GM19035 (cell line): Measurements from ENCODE around the gene SUGP1.

Experiments used
- ATAC-seq: cut with Tn5 transposase; IDR thresholded peaks from one replicate; pipeline ENCODE4 v1.9.1; 2021; ENCODE audit not compliant: unreplicated experiment

SUGP1 gene

GRCh38 chr19:19342086-19343015, 22.0 kb upstream of the SUGP1 start:
- no peak for ATAC-seq

- no peak for ATAC-seq
Measured at GRCh38 chr19:19341026-19341425, 20.7 kb upstream of the SUGP1 start.

GRCh38 chr19:19338082-19338481, 17.8 kb upstream of the SUGP1 start:
- no peak for ATAC-seq

- ATAC-seq = no peak
Measured at GRCh38 chr19:19337120-19337519, 16.8 kb upstream of the SUGP1 start.

- no peak for ATAC-seq
Measured at GRCh38 chr19:19336597-19336996, 16.3 kb upstream of the SUGP1 start.

- no peak for ATAC-seq
Measured at GRCh38 chr19:19335408-19336158, 15.3 kb upstream of the SUGP1 start.

- no peak for ATAC-seq
Measured at GRCh38 chr19:19334989-19335344, 14.7 kb upstream of the SUGP1 start.

GRCh38 chr19:19334063-19334988, 14.0 kb upstream of the SUGP1 start:
- ATAC-seq = no peak

- no peak for ATAC-seq
Measured at GRCh38 chr19:19329126-19329525, 8.8 kb upstream of the SUGP1 start.

- no peak for ATAC-seq
Measured at GRCh38 chr19:19327672-19328071, 7.4 kb upstream of the SUGP1 start.

- ATAC-seq = no peak
Measured at GRCh38 chr19:19324059-19324770, 3.9 kb upstream of the SUGP1 start.

GRCh38 chr19:19321141-19321577, 850 bp upstream of the SUGP1 start:
- peak; percentile 2 for ATAC-seq

GRCh38 chr19:19319732-19320360, 463 bp downstream of the SUGP1 start:
- no peak for ATAC-seq

- ATAC-seq = no peak
Measured at GRCh38 chr19:19316082-19316481, 4.2 kb downstream of the SUGP1 start.

GRCh38 chr19:19315444-19315843, 4.9 kb downstream of the SUGP1 start:
- no peak for ATAC-seq

GRCh38 chr19:19308373-19308772, 11.9 kb downstream of the SUGP1 start:
- no peak for ATAC-seq

- ATAC-seq = no peak
Measured at GRCh38 chr19:19306191-19306590, 14.1 kb downstream of the SUGP1 start.

GRCh38 chr19:19305696-19306095, 14.6 kb downstream of the SUGP1 start:
- ATAC-seq = no peak

- no peak for ATAC-seq
Measured at GRCh38 chr19:19305066-19305465, 15.2 kb downstream of the SUGP1 start.
